ENCODE data around the gene FAM149B1.

- TF ChIP-seq CBX3 (IDR thresholded peaks at IDR 0.05; ENCODE audit: borderline replicate concordance, low read depth) (no peak), POLR2A (IDR thresholded peaks at IDR 0.05; ENCODE audit: low read depth, low read length) (no peak), CHD1 (IDR thresholded peaks at IDR 0.05; ENCODE audit: low read depth, low read length) (no peak), BHLHE40 (IDR thresholded peaks at IDR 0.05; ENCODE audit: borderline replicate concordance in 1 of 2, low read depth in 2 of 2, low read length in 1 of 2) (no peak), FOXK2 (IDR thresholded peaks at IDR 0.05) (no peak), CTCF (IDR thresholded peaks at IDR 0.05 in 2 of 3, conservative IDR thresholded peaks at IDR 0.05 in 1 of 3; ENCODE audit: control insufficient read depth in 2 of 3, extremely low read depth in 1 of 3, insufficient read depth in 1 of 3, low read depth in 3 of 3, low read length in 3 of 3) (no peak), BRCA1 (IDR thresholded peaks at IDR 0.05; ENCODE audit: low read depth, low read length) (no peak), YY1 (IDR thresholded peaks at IDR 0.05; ENCODE audit: low read depth, low read length) (no peak)
Measured at GRCh38 chr10:73220989-73221388, 53.1 kb downstream of the FAM149B1 start.
